GM23338 (cell line): Measurements from ENCODE around the gene PELO. TPM values are rescaled to one million over a fixed set of nuclear protein-coding genes. Genes with fewer than 3 reads are reported as not detected.

ENCODE experiments used
- ATAC-seq: fragments of 200-7000 bp; cut with Tn5 transposase; 3 replicates; pipeline ENCODE4 v1.9.1; 2020
- DNase-seq: peaks from one replicate; pipeline ENCODE4 v3.0.0-alpha.2; 2015; ENCODE audit warnings: low spot score
- H2AFZ ChIP-seq: fragments of 200-600 bp; sonication (generic); 2 replicates; pipeline ENCODE4 v1.8.0; 2016; ENCODE audit warnings: antibody characterized with exemption, mild to moderate bottlenecking, moderate library complexity
- H3F3A ChIP-seq: fragments of 200-600 bp; sonication (generic); replicated peaks from 2 replicates; pipeline ENCODE4 v1.8.0; 2017; ENCODE audit warnings: antibody characterized with exemption, mixed run types, low read depth
- H3K27ac ChIP-seq: fragments of 200-600 bp; sonication (generic); 2 replicates; pipeline ENCODE4 v1.6.1; 2016; ENCODE audit warnings: low read depth
- H3K27me3 ChIP-seq: fragments of 200-600 bp; sonication (generic); 2 replicates; pipeline ENCODE4 v1.8.0; 2016; ENCODE audit warnings: mild to moderate bottlenecking, mixed run types, moderate library complexity; ENCODE audit not compliant: insufficient read depth
- H3K36me3 ChIP-seq: fragments of 200-600 bp; sonication (generic); 2 replicates; pipeline ENCODE4 v1.8.0; 2016; ENCODE audit warnings: mild to moderate bottlenecking; ENCODE audit not compliant: insufficient read depth
- H3K4me1 ChIP-seq: fragments of 200-600 bp; sonication (generic); 2 replicates; pipeline ENCODE4 v1.8.0; 2016; ENCODE audit warnings: mild to moderate bottlenecking, moderate library complexity; ENCODE audit not compliant: insufficient read depth
- H3K4me2 ChIP-seq: fragments of 200-600 bp; sonication (generic); 2 replicates; pipeline ENCODE4 v1.7.1; 2017; ENCODE audit warnings: mixed run types
- H3K4me3 ChIP-seq: fragments of 200-600 bp; sonication (generic); 2 replicates; pipeline ENCODE4 v1.6.1; 2016; ENCODE audit warnings: mixed run types
- H3K79me2 ChIP-seq: fragments of 200-600 bp; sonication (generic); replicated peaks from 2 replicates; pipeline ENCODE4 v1.8.0; 2017; ENCODE audit warnings: mild to moderate bottlenecking; ENCODE audit not compliant: insufficient read depth
- H3K9me2 ChIP-seq: fragments of 200-600 bp; sonication (generic); 2 replicates; pipeline ENCODE4 v1.8.0; 2017; ENCODE audit not compliant: insufficient read depth
- H4K20me1 ChIP-seq: fragments of 200-600 bp; sonication (generic); replicated peaks from 2 replicates; pipeline ENCODE4 v1.8.0; 2017; ENCODE audit warnings: mild to moderate bottlenecking; ENCODE audit not compliant: insufficient read depth
- H3K27ac Mint-ChIP-seq: 2 replicates; pipeline ENCODE4 v1.8.0; 2020; ENCODE audit warnings: inconsistent platforms, mild to moderate bottlenecking, moderate library complexity, mixed read lengths
- H3K27me3 Mint-ChIP-seq: 3 replicates; pipeline ENCODE4 v1.8.0; 2022; ENCODE audit warnings: low read depth, mild to moderate bottlenecking, moderate library complexity, mixed read lengths, inconsistent platforms; ENCODE audit not compliant: insufficient read depth, poor library complexity
- H3K36me3 Mint-ChIP-seq: 3 replicates; pipeline ENCODE4 v1.8.0; 2021; ENCODE audit warnings: low read depth, mild to moderate bottlenecking, inconsistent platforms, moderate library complexity, mixed read lengths
- H3K4me1 Mint-ChIP-seq: 3 replicates; pipeline ENCODE4 v1.8.0; 2020; ENCODE audit warnings: mild to moderate bottlenecking, inconsistent platforms, mixed read lengths
- H3K4me3 Mint-ChIP-seq: 3 replicates; pipeline ENCODE4 v1.8.0; 2021; ENCODE audit warnings: moderate library complexity, mild to moderate bottlenecking, inconsistent platforms, mixed read lengths
- H3K9me3 Mint-ChIP-seq: 3 replicates; pipeline ENCODE4 v1.8.0; 2020; ENCODE audit warnings: moderate library complexity, mild to moderate bottlenecking, inconsistent platforms, mixed read lengths
- REST ChIP-seq: IDR thresholded peaks from one replicate; pipeline ENCODE4 v1.6.1; 2018; ENCODE audit warnings: antibody characterized with exemption; ENCODE audit not compliant: unreplicated experiment
- polyA plus RNA-seq: library from polyadenylated mRNA; unstranded; fragments of >200 nt; fragmentation: Nextera tagmentation; extraction: Ambion mirVana; gene quantifications from 2 replicates; pipeline ENCODE4 v1.2.1, GENCODE V29; 2016
- total RNA-seq: library from RNA; depleted of rRNA; stranded (reverse); fragments of >200 nt; shearing (Covaris generic); gene quantifications from 2 replicates; pipeline ENCODE4 v1.2.3, GENCODE V29; 2014
- TF ChIP-seq, protein P1 (sequence below): fragments of 250-450 bp; sonication (Bioruptor Pico); IDR thresholded peaks from 2 replicates; pipeline ENCODE4 v1.5.0; 2020; ENCODE audit warnings: mild to moderate bottlenecking, moderate library complexity

PELO gene
- total and polyA plus RNA-seq, 2 experiments from 2014 or later: 13.6 to 15.6 TPM

DNA sequence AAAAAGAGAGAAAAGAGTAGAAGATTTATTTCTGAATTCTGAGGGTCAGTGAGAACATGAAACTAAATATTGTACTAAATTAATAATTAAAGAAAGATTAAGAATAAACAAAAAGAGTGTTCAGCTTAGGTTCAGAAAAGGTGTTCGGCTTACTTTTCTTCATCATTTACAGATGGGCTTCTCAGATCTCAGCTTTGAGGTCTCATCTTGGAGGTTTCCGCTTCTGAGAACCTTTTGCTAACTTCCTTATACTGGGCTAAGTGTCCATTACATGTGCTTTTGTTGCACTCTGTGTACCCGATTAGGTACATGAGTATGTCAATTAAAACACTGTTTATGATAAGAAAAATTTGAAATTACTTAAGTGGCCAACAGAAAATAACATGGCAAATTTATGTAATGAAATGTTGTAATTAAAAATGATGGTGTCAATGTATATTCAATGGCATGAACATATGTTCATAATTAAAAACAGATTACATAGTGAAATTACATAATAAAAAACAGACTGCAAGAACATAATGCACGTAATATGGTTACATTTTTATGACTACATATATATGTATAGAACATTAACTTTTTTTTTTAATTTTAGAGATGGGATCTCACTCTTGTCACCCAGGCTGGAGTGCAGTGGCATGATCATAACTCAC lies 17.3 kb upstream of the PELO start (continued):
- TF ChIP-seq, protein P1, sequence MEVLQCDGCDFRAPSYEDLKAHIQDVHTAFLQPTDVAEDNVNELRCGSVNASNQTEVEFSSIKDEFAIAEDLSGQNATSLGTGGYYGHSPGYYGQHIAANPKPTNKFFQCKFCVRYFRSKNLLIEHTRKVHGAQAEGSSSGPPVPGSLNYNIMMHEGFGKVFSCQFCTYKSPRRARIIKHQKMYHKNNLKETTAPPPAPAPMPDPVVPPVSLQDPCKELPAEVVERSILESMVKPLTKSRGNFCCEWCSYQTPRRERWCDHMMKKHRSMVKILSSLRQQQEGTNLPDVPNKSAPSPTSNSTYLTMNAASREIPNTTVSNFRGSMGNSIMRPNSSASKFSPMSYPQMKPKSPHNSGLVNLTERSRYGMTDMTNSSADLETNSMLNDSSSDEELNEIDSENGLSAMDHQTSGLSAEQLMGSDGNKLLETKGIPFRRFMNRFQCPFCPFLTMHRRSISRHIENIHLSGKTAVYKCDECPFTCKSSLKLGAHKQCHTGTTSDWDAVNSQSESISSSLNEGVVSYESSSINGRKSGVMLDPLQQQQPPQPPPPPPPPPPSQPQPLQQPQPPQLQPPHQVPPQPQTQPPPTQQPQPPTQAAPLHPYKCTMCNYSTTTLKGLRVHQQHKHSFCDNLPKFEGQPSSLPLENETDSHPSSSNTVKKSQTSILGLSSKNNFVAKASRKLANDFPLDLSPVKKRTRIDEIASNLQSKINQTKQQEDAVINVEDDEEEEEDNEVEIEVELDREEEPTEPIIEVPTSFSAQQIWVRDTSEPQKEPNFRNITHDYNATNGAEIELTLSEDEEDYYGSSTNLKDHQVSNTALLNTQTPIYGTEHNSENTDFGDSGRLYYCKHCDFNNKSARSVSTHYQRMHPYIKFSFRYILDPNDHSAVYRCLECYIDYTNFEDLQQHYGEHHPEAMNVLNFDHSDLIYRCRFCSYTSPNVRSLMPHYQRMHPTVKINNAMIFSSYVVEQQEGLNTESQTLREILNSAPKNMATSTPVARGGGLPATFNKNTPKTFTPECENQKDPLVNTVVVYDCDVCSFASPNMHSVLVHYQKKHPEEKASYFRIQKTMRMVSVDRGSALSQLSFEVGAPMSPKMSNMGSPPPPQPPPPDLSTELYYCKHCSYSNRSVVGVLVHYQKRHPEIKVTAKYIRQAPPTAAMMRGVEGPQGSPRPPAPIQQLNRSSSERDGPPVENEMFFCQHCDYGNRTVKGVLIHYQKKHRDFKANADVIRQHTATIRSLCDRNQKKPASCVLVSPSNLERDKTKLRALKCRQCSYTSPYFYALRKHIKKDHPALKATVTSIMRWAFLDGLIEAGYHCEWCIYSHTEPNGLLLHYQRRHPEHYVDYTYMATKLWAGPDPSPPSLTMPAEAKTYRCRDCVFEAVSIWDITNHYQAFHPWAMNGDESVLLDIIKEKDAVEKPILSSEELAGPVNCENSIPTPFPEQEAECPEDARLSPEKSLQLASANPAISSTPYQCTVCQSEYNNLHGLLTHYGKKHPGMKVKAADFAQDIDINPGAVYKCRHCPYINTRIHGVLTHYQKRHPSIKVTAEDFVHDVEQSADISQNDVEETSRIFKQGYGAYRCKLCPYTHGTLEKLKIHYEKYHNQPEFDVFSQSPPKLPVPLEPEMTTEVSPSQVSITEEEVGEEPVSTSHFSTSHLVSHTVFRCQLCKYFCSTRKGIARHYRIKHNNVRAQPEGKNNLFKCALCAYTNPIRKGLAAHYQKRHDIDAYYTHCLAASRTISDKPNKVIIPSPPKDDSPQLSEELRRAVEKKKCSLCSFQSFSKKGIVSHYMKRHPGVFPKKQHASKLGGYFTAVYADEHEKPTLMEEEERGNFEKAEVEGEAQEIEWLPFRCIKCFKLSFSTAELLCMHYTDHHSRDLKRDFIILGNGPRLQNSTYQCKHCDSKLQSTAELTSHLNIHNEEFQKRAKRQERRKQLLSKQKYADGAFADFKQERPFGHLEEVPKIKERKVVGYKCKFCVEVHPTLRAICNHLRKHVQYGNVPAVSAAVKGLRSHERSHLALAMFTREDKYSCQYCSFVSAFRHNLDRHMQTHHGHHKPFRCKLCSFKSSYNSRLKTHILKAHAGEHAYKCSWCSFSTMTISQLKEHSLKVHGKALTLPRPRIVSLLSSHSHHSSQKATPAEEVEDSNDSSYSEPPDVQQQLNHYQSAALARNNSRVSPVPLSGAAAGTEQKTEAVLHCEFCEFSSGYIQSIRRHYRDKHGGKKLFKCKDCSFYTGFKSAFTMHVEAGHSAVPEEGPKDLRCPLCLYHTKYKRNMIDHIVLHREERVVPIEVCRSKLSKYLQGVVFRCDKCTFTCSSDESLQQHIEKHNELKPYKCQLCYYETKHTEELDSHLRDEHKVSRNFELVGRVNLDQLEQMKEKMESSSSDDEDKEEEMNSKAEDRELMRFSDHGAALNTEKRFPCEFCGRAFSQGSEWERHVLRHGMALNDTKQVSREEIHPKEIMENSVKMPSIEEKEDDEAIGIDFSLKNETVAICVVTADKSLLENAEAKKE (CRISPR knock-in tag): no peak
- TF ChIP-seq REST: no peak

- Histone ChIP-seq H2AFZ (no peak overlapping the region), H3F3A (no peaks in the 10 kb centered on the region), H3K27ac (no peak overlapping the region), H4K20me1 (no peaks in the 10 kb centered on the region), H3K4me3 (no peak overlapping the region), H3K4me1 (peaks cover 9% of the 10 kb centered on the region; the same call in 1 of the 2 replicates), H3K4me2 (no peak overlapping the region), H3K36me3 (no peaks in the 10 kb centered on the region), H3K79me2 (no peaks in the 10 kb centered on the region), H3K9me2 (no peaks in the 10 kb centered on the region), H3K27me3 (no peaks in the 10 kb centered on the region)
- Mint-ChIP-seq H3K4me3 (no peak overlapping the region), H3K36me3 (no peaks in the 10 kb centered on the region), H3K27ac (no peak overlapping the region), H3K9me3 (no peaks in the 10 kb centered on the region), H3K4me1 (peaks cover 20% of the 10 kb centered on the region), H3K27me3 (no peaks in the 10 kb centered on the region)
- ATAC-seq (no peak), DNase-seq (no peak)
- TF ChIP-seq, protein P1 (CRISPR knock-in tag): no peak
These were observed 16.2 kb upstream of the PELO start for GRCh38 chr5:52771343-52772039.
